Nucleus accumbens (tissue), 56 donors: Measurements from ENCODE around the gene GALT.

Experiments
- DNase-seq, 56 donors: peaks; one replicate each; lab custom pipeline; 2025; lab: John Stamatoyannopoulos, UW

Gene GALT

GRCh38 chr9:34646211-34647083, at the start of gene GALT:
Gene GALT, plus strand, starts transcription at chr9:34646675. Its CDS starts 30 bp downstream, at chr9:34646705.
- DNase-seq: peak; percentile 33 to 98 (median 83)

- DNase-seq: no peak
Observed at GRCh38 chr9:34599546-34599945, 46.9 kb upstream of the GALT start.

- no peak for DNase-seq
Observed at GRCh38 chr9:34600908-34601307, 45.6 kb upstream of the GALT start.

- no peak for DNase-seq
Observed at GRCh38 chr9:34601937-34602573, 44.4 kb upstream of the GALT start.

GRCh38 chr9:34603610-34604231, 42.8 kb upstream of the GALT start:
- peak in 51 of 56 donors; percentile 17 to 93 (median 68) for DNase-seq

GRCh38 chr9:34606190-34606589, 40.3 kb upstream of the GALT start:
- DNase-seq: no peak

GRCh38 chr9:34606905-34607304, 39.6 kb upstream of the GALT start:
- no peak for DNase-seq

GRCh38 chr9:34607331-34607730, 39.1 kb upstream of the GALT start:
- DNase-seq: no peak

GRCh38 chr9:34610434-34611206, 35.9 kb upstream of the GALT start:
- DNase-seq: peak in 1 of 56 donors; percentile 8

- DNase-seq: peak in 4 of 56 donors; percentile 23 to 51 (median 36)
Observed at GRCh38 chr9:34611251-34611810, 35.1 kb upstream of the GALT start.

- peak in 54 of 56 donors; percentile 29 to 90 (median 72) for DNase-seq
Observed at GRCh38 chr9:34611811-34612787, 34.4 kb upstream of the GALT start, which contains the start of gene RPP25L. Gene RPP25L, minus strand, starts transcription at chr9:34612097. Its CDS starts 801 bp downstream, at chr9:34611296.

- peak in 49 of 56 donors; percentile 13 to 88 (median 58) for DNase-seq
Observed at GRCh38 chr9:34612788-34613390, 33.6 kb upstream of the GALT start.

GRCh38 chr9:34615132-34615531, 31.3 kb upstream of the GALT start:
- DNase-seq: no peak

GRCh38 chr9:34620061-34620994, 26.1 kb upstream of the GALT start, which contains the start of gene DCTN3:
Gene DCTN3, minus strand, starts transcription at chr9:34620495. Its CDS starts 31 bp downstream, at chr9:34620464.
- peak; percentile 49 to 98 (median 90) for DNase-seq

GRCh38 chr9:34623374-34624235, 22.9 kb upstream of the GALT start:
- DNase-seq: no peak
